SU-DHL-6 (cell line): ENCODE results near the gene C6orf120.

ENCODE experiments used
- H2AFZ ChIP-seq: fragments of 200-600 bp; sonication (generic); 2 replicates; pipeline ENCODE4 v1.6.1; 2014; ENCODE audit warnings: low read depth, mild to moderate bottlenecking, moderate library complexity, mixed read lengths, antibody characterized with exemption, low read length; ENCODE audit not compliant: severe bottlenecking
- H3F3A ChIP-seq: fragments of 200-600 bp; shearing (Covaris generic); 2 replicates; pipeline ENCODE4 v1.6.0; 2016; ENCODE audit warnings: antibody characterized with exemption, mild to moderate bottlenecking; ENCODE audit not compliant: insufficient read depth
- H3K27ac ChIP-seq: fragments of 200-600 bp; sonication (generic); 2 replicates; pipeline ENCODE4 v1.5.1; 2016; ENCODE audit warnings: low read depth, mild to moderate bottlenecking, low read length, moderate library complexity, mixed read lengths
- H3K27me3 ChIP-seq: fragments of 200-600 bp; sonication (generic), shearing (Covaris generic); 2 replicates; pipeline ENCODE4 v1.6.0; 2014; ENCODE audit warnings: mild to moderate bottlenecking, low read length
- H3K36me3 ChIP-seq: fragments of 200-600 bp; sonication (generic); 2 replicates; pipeline ENCODE4 v1.6.1; 2014; ENCODE audit warnings: mild to moderate bottlenecking, low read length, mixed read lengths
- H3K4me2 ChIP-seq: fragments of 300-600, 200-600 bp; shearing (Covaris generic), sonication (generic); 2 replicates; pipeline ENCODE4 v1.6.0; 2014; ENCODE audit warnings: low read length, low read depth, mild to moderate bottlenecking; ENCODE audit not compliant: poor library complexity, severe bottlenecking
- H3K4me3 ChIP-seq: fragments of 200-600 bp; sonication (generic); 2 replicates; pipeline ENCODE4 v1.5.1; 2014; ENCODE audit warnings: antibody characterized with exemption, low read length, mild to moderate bottlenecking, mixed read lengths; ENCODE audit not compliant: insufficient read depth, poor library complexity, severe bottlenecking
- H3K79me2 ChIP-seq: fragments of 200-600 bp; sonication (generic); 2 replicates; pipeline ENCODE4 v1.6.1; 2014; ENCODE audit warnings: mild to moderate bottlenecking, low read length, moderate library complexity; ENCODE audit not compliant: insufficient read depth
- H3K9ac ChIP-seq: fragments of 200-600 bp; sonication (generic); 2 replicates; pipeline ENCODE4 v1.7.0; 2014; ENCODE audit warnings: mild to moderate bottlenecking, low read length
- H3K9me2 ChIP-seq: fragments of 200-600 bp; sonication (generic); replicated peaks from 2 replicates; pipeline ENCODE4 v1.6.1; 2014; ENCODE audit warnings: low read length; ENCODE audit not compliant: insufficient read depth
- H3K9me3 ChIP-seq: fragments of 200-600 bp; sonication (generic); 2 replicates; pipeline ENCODE4 v1.6.1; 2014; ENCODE audit warnings: low read length, mixed read lengths; ENCODE audit not compliant: insufficient read depth
- H4K20me1 ChIP-seq: fragments of 200-600 bp; sonication (generic); 2 replicates; pipeline ENCODE4 v1.6.1; 2014; ENCODE audit warnings: low read depth, mild to moderate bottlenecking, antibody characterized with exemption, low read length, moderate library complexity, mixed read lengths
- CTCF ChIP-seq: fragments of 200-600 bp; sonication (generic); IDR thresholded peaks from one replicate; pipeline ENCODE4 v1.5.1; 2017; ENCODE audit warnings: antibody characterized with exemption, mild to moderate bottlenecking, low read length, moderate library complexity; ENCODE audit not compliant: insufficient read depth, poor library complexity, severe bottlenecking
- EZH2phosphoT487 ChIP-seq: fragments of 200-600 bp; sonication (generic), shearing (Covaris generic); conservative IDR thresholded peaks from 2 replicates; pipeline ENCODE4 v1.6.1; 2018; ENCODE audit warnings: mild to moderate bottlenecking, antibody characterized with exemption, low read length, moderate library complexity, mixed read lengths

The C6orf120 gene

GRCh38 chr6:169746556-169746955 lies 44.6 kb downstream of the C6orf120 start:
- TF ChIP-seq CTCF (no peak), EZH2phosphoT487 (no peak)
- H3K9ac ChIP-seq: no peak overlapping the region
- no peak overlapping the region for H3K4me2 ChIP-seq
- no peak overlapping the region for H3K27ac ChIP-seq
- H3K79me2 ChIP-seq: peaks cover 17% of the 10 kb centered on the region
- no peak overlapping the region for H3K4me3 ChIP-seq
- H3K27me3 ChIP-seq: no peaks in the 10 kb centered on the region
- 0 out of 2 replicates have a peak, but pooled peaks cover 5% of the 10 kb centered on the region for H3K36me3 ChIP-seq
- no peaks in the 10 kb centered on the region for H4K20me1 ChIP-seq
- H3K9me3 ChIP-seq: no peaks in the 10 kb centered on the region
- H2AFZ ChIP-seq: no peak overlapping the region
- H3F3A ChIP-seq: peaks cover 13% of the 10 kb centered on the region; the same call in 1 of the 2 replicates
- H3K9me2 ChIP-seq: no peaks in the 10 kb centered on the region

- H3K36me3 ChIP-seq: 0 out of 2 replicates have a peak, but pooled peaks cover 5% of the 10 kb centered on the region
- no peaks in the 10 kb centered on the region for H3K27me3 ChIP-seq
- peak within 1 kb of the TSS; percentile 66 for H3K27ac ChIP-seq
- peaks cover 17% of the 10 kb centered on the region for H3K79me2 ChIP-seq
- peak within 1 kb of the TSS; percentile 81 for H3K9ac ChIP-seq
- H4K20me1 ChIP-seq: no peaks in the 10 kb centered on the region
- TF ChIP-seq EZH2phosphoT487 (no peak), CTCF (no peak)
- H3K9me3 ChIP-seq: no peaks in the 10 kb centered on the region
- peak within 1 kb of the TSS; percentile 96 for H3K4me2 ChIP-seq
- H3K4me3 ChIP-seq: peak within 1 kb of the TSS; percentile 69
- H3F3A ChIP-seq: 0 out of 2 replicates have a peak, but pooled peaks cover 13% of the 10 kb centered on the region
- H2AFZ ChIP-seq: peak within 1 kb of the TSS; percentile 72
- no peaks in the 10 kb centered on the region for H3K9me2 ChIP-seq
Measured at GRCh38 chr6:169751242-169752073, 49.5 kb downstream of the C6orf120 start, which contains the start of the genes DYNLT2 and ERMARD. Gene DYNLT2 (minus strand): TSS chr6:169751572. CDS start chr6:169751458, 114 bp downstream. Gene ERMARD (plus strand): TSS chr6:169751622. CDS start chr6:169751658, 36 bp downstream.

GRCh38 chr6:169752074-169752623 lies 50.2 kb downstream of the C6orf120 start:
- H3K27me3 ChIP-seq: no peaks in the 10 kb centered on the region
- no peaks in the 10 kb centered on the region for H4K20me1 ChIP-seq
- peak overlapping the region; percentile 66 for H3K27ac ChIP-seq
- peak overlapping the region; percentile 69 for H3K4me3 ChIP-seq
- peaks cover 17% of the 10 kb centered on the region for H3K79me2 ChIP-seq
- peak overlapping the region; percentile 82 for H3K4me2 ChIP-seq
- H3F3A ChIP-seq: 0 out of 2 replicates have a peak, but pooled peaks cover 13% of the 10 kb centered on the region
- no peaks in the 10 kb centered on the region for H3K9me3 ChIP-seq
- H3K9me2 ChIP-seq: no peaks in the 10 kb centered on the region
- H2AFZ ChIP-seq: peak overlapping the region; percentile 44
- TF ChIP-seq CTCF (no peak), EZH2phosphoT487 (no peak)
- 0 out of 2 replicates have a peak, but pooled peaks cover 5% of the 10 kb centered on the region for H3K36me3 ChIP-seq
- peak overlapping the region; percentile 81 for H3K9ac ChIP-seq
